ENCODE measurements around the gene IL22RA2. TPM values are rescaled to one million over a fixed set of nuclear protein-coding genes. Genes with fewer than 3 reads are reported as not detected.
A peak's percentile ranks its signal among the peaks of the same experiment; 100 is the strongest.
"Not testable (repeated sequence)": the region's sequence is repeated elsewhere in the genome, so short reads cannot be mapped to it uniquely, and the experiment has no call there.

The IL22RA2 gene, protein sequence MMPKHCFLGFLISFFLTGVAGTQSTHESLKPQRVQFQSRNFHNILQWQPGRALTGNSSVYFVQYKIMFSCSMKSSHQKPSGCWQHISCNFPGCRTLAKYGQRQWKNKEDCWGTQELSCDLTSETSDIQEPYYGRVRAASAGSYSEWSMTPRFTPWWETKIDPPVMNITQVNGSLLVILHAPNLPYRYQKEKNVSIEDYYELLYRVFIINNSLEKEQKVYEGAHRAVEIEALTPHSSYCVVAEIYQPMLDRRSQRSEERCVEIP
- not detected in 2 replicates for total RNA-seq (2014; rRNA removed; shearing (Covaris generic))

DNA sequence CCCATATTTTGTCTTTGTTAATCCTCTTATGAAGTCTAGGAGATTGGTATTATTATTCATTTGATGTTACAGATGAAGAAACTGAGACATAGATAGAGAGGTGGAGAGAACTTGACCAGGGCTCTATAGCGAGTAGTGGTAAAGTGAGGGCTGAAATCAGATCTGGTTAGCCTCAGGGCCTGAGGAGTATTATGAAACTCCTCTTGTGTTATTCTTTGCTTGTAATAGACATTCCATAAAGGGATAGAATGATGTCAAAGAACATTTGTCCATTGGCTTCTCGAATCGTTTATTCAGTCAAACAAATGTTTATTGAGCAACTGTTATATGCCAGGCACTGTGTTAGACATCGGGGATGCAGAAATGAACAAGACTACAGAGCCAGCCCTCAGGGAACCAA lies at the start of gene IL22RA2:
TSS of gene IL22RA2 (minus strand) at position 144 of the 400 bp plus-strand sequence. CDS start 11,895 bp downstream, outside the sequence.
- no peak for DNase-seq (ENCODE audit: low read depth)

DNA sequence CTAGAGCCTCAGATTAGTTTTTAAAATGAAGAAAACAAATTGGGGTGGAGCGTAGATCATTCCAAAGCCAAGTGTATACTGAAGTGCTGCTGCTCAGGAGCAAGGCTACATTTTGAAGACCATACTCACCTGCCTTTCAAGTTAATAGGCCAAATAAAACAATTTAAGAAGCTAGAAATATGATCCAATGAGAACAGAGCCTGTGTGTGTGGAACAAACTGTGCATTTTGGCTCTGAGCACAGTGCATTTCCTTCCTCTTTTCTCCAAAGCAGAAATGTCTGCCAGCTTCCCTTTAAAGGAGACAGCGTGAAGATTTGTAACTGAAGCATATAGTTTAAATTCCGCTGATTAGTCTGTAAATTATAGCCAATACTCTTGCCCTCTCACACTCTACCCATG lies 48.9 kb upstream of the IL22RA2 start:
- no peak for DNase-seq (ENCODE audit: low read depth)

DNA sequence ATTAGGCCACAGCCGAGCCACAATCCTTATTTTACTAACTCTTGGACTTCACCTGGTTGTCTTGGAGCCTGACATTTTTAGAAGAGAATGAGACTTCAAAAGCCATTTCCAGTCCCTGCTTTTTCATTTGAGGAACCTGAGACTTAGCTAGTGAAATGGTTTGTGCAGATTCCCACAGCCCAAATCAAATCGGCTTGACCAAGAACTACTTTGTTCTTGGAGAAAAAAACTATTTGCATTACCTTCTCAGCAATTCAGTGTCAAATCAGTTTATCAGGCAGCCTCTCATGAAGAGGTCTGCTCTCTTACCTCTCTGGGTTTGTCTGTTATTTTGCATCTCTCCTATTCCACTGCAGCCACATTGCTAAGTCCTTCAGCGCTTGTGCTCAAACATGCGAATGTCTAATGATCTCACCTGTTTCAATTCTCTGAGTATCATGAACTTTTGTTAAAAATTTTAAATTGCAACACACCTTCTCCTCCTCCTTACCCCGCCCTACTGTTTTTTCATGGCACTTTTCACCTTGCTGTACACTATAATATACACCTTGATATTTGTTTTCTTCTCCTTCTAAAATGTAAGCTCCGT lies 46.3 kb upstream of the IL22RA2 start:
- DNase-seq (ENCODE audit: low read depth), result no peak

DNA sequence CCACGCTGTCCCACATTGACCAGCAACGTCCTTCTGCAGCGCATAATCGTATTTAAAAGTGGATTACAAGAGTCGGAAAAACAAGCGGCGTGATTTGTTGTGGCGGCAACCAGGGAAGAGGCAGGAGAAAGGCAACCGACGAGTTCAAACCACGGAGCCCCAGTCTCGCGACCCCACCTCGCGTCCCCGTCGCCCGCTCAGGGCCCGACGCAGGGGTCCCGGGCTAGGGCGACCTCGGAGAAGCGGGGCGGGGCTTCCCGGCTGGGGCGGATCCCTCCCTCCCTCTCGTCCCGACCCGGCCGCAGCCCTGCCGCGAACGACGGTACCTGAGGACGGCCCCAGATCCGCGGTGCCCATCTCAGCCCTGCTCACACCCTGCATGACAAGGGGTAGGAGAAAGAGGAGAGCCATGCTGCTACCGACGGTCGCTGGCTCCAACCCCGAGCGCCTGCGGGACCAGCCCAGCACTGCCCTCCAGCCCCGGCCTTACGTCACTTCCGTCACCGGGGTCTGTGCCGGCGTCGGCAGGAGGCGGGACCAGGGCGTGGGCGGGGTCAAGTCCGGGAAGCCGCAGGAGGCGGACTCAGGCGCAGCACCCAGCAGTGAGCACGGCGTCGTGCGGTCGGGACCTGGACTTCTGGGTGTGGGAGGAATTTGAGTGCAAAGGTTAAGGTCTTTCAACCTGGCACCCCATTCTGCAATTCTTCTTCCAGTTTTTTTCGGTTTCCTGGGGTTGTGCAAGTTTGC lies 45.6 kb upstream of the IL22RA2 start, which contains the start of gene IFNGR1:
TSS of gene IFNGR1 (minus strand) at position 469 of the 747 bp plus-strand sequence. CDS start at position 411, 58 bp downstream.
- DNase-seq (ENCODE audit: low read depth), result peak; percentile 93

DNA sequence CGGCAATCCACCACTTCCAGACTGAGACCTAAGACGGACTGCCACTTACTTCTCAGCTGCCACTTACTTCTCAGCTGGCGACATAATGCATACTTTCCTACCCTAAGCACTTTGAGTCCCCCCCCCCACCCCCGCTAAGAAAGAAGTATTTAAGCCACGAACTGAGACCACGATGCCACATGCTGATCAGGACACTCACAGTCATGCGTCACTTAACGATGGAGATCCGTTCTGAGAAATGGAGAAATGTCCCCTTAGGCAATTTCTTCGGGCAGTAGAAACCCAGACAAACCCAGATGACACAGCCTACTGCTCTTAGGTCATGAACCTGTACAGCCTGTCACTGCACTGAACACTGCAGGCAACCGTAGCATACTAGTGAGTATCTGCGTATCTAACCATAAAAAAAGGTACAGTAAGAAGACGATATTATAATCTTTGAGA lies 45.1 kb upstream of the IL22RA2 start:
- DNase-seq (ENCODE audit: low read depth), result peak; percentile 97

DNA sequence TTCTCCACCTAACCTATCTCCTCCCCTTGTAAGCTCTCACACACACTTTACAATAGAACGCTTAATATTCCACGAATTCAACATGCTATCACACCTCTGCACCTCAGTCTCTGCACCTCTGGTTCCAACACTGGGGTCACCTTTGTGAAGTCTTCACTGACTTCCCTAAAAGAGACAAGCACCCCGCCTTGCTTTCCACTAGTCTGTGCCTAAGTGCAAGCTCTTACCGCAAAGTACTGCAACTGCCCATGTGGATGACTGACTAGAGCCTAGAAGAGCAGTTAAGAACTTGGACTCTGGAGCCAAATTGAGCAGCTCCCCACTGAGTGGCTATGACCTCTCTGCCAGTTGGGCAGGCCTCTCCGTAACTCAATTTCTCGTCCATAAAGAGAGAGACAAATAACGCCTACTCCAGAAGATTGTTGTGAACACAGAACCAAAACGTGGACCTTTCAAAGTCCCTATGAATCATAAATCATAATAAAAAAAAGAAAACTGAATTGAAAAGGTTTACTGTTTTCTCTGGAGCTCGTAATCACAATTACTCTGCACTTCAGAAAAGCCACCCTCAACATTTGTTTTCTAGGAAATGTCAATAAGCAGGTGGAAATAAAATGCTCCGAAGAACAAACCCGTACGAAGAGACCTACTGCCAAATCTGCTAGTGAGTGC lies 44.5 kb upstream of the IL22RA2 start:
- DNase-seq (ENCODE audit: low read depth), result peak; percentile 32

DNA sequence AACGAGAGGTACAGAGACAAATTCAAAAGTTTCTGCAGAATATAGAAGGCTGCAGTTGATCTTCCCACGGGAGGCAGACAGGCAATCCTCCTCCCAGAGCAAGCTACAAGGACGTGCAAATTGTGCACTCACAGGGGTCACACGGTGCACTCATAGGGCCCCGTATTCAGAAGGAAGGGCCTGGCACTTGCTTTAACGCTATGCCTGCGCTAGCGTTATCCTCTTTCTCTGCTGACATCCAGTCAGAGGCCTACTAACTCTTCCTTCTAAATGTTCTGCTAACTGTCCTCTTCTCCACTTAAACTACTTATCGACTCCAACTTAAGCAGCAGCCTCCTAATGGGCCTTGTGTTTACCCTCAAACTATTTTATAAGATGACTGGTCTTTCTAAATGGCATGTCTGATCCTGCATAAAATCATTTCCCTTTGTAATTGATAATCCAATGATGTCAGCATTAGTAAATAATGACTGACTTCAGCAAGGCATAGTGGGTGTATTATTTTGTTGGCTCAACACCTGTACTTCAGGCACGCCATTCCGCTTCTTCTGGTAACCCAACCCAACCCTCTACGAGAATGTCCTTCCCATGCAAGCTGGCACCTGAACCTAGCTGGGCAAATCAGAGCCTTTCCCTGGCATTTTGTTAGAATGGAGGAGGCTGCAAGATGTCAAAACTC lies 43.6 kb upstream of the IL22RA2 start:
- DNase-seq (ENCODE audit: low read depth), result no peak

DNA sequence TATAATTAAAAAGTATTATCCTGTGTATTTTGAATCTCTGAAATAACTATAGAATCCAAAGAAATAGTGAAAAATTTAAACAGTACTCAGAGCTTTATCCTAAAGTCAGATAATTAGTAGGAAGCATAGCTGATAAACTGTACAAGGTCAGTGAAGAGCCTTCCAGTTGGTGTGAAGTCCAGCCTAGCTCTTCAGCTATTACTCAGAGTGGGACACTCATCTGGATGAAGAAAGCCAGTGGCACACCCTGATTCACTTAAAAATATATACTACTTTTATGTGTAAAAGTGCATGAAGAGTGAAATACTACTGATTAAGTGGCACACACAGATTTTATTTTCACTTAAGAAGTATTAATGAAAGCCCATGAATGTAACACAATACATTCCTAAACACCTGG lies 42.7 kb upstream of the IL22RA2 start:
- peak; percentile 20 for DNase-seq (ENCODE audit: low read depth)

DNA sequence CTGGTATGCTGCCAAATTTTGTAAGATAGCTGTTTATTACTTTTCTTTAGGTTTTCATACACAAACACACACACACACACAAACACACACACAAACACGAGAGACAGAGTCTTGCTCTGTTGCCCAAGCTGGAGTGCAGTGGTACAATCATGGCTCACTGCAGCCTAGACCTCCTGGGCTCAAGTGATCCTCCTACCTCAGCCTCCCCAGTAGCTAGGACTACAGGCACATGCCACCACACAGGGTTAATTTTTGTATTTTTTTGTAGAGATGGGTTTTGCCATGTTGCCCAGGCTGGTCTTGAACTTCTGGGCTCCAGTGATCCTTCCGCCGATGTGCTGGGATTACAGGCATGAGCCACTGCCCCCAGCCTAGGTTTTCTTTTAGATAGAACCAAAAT lies 42.2 kb upstream of the IL22RA2 start:
- not testable (repeated sequence) for DNase-seq (ENCODE audit: low read depth)

DNA sequence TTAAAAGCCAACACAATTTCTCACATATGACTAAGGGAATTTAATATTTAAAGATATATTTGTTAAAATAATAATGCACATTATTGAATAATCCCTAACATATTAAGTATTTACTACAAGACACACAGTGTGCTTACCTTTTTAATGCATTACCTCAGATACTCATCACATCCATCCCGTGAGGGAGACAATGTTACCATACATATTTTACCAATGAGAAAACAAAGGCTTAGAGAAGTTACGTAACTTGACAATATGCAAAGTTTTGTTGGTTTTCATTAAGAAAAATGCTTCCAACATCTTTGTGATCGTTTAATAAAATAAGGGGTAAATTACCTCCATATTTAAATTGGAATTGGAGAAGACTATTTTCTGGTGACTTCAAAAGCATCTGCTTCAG lies 41.5 kb upstream of the IL22RA2 start:
- DNase-seq (ENCODE audit: low read depth), result no peak

DNA sequence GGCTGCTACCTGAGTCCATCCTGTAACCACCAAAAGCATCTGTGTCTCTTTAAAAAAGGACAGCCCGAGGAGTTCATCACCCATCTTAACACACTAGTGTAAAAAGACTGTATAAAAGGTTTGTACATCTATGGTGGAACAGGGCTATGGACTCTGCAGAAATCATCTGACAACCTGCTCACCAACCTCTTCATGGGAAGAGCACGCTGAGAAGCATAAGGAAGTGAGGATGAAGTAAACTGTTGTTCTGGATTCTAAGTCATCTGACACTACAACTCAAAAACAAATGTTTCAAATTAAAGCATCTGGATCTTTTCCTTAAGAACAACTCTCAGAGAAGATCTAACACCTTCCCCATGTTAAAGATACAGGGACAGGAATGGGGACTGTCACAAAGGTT lies 40.4 kb upstream of the IL22RA2 start:
- DNase-seq (ENCODE audit: low read depth), result no peak

DNA sequence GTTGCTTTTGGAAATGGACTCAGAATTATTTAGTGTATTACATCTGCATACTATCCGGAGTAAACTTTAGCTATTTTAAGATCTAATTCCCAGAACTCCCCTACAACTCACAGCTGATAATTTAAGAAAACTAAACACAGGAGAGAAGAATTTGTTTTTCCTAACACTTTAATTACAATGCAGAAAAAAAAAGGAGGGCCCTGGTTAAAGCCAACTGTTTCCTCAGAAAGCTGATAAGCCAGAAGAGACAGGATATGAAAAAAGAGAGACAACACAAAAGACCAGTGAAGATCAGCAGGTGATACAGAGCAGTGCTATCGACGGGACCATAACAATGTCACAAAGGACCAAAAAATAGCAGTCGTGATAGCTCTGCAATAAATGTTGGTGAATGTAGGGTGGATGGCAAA lies 39.9 kb upstream of the IL22RA2 start:
- no peak for DNase-seq (ENCODE audit: low read depth)

DNA sequence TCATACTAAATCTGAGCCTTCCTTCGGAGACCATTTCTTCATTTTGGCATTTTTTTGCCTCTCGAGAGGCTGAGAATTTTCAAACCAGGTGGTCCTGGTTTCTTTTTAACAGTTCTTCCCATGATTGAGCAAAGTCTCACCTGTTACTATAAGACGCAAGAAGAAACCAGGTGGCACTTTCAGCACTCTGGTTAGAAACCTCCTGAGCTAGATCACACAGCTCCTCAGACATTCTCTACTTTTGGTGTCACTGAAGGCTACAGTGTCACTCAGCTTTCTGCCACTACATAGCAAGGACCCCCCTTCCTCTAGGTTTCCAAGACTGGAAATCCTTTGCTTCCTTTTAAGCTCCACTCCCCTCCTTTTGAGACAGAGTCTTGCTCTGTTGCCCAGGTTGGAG lies 38.5 kb upstream of the IL22RA2 start:
- DNase-seq (ENCODE audit: low read depth), result no peak

DNA sequence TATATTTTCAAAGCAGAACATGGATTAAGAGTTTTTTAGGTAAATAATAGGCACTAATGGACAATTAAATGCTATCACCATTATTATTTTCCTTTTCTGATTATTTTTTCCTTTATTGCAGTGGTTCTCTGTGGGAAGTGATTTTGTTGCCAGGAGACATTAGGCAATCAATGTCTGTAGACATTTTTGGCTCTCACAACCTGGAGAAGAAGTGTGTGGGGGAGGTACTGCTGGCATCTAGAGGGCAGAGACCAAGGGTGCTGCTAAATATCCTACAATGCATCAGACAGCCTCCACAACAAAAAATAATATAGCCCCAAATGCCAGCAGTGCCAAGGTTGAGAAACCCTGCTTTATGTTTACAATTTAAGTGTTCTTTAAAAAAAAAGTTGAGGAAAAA lies 37.5 kb upstream of the IL22RA2 start:
- DNase-seq (ENCODE audit: low read depth), result no peak

DNA sequence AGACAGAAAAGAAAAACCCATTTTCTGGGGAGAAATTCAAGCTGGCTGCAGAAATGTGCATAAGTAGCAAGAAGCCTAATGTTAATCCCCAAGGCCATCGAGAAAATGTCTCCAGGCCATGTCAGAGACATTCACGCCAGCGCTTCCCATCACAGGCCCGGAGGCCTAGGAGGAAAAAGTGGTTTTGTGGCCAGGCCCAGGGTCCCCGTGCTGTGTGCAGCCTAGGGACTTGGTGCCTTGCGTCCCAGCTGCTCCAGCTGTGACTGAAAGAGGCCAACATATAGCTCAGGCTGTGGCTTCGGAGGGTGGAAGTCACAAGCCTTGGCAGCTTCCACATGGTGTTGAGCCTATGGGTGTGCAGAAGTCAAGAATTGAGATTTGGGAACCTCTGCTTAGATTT lies 34.8 kb upstream of the IL22RA2 start:
- no peak for DNase-seq (ENCODE audit: low read depth)

DNA sequence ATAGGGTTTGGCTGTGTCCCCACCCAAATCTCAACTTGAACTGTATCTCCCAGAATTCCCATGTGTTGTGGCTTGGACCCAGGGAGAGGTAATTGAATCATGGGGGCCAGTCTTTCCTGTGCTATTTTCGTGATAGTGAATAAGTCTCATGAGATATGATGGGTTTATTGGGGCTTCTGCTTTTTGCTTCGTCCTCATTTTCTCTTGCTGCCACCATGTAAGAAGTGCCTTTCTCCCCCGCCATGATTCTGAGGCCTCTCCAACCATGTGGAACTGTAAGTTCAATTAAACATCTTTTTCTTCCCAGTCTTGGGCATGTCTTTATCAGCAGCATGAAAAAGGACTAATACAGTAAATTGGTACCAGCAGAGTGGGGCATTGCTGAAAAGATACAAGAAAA lies 34.0 kb upstream of the IL22RA2 start:
- not testable (repeated sequence) for DNase-seq (ENCODE audit: low read depth)

DNA sequence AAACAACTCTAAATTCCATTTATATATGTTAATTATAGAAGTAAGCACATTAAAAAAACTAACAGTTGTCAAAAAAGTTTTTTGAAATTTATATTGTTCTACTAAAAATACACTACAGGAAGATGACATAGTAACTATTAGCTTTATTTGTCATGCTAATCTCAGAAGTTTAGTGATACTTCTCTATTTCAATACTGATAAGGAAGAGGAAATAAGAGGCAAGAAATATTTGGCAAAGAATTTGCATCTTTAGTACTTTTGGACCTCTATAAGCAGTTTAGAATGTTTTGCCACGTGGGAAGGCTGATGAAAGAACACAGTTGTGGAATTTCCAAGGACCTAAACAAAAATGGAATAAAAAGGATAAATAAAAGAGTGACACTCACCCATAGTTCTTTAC lies 33.1 kb upstream of the IL22RA2 start:
- DNase-seq (ENCODE audit: low read depth), result no peak

DNA sequence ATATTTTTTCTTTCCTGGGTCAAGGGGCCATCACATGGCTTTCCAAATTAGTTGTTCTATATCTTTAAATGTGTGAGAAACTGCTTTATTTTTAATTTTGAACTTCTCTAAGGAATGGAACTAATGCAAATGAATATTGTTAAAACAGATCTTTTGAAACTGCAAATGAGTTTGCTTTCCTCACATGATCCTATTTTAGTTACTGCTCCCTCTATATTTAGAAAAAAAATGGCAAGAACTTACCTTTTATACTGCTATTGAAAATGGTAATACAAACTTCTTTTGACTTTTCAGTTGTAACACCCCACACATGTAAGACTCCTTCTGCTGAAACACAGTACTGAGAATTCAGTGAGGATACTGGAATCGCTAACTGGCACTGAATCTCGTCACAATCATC lies 29.8 kb upstream of the IL22RA2 start:
- no peak for DNase-seq (ENCODE audit: low read depth)

DNA sequence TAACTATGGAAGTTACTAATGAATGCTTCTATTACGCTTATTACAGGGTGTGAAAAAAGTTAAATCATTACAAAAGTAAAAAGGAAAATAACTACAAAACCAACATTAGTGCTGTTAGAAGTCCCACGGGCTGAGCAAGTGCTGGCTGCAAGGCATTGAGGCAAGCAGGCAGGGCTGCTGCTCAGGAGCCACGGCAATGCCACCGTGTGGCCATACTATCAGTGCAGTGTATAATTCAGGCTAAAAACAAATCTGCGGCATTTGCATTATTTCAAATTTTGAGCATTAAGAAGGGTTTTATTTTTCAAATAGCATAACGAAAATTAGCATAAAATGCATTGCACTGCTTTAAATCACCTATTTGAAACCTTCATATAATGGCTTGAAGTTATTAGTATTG lies 28.6 kb upstream of the IL22RA2 start:
- DNase-seq (ENCODE audit: low read depth), result no peak

DNA sequence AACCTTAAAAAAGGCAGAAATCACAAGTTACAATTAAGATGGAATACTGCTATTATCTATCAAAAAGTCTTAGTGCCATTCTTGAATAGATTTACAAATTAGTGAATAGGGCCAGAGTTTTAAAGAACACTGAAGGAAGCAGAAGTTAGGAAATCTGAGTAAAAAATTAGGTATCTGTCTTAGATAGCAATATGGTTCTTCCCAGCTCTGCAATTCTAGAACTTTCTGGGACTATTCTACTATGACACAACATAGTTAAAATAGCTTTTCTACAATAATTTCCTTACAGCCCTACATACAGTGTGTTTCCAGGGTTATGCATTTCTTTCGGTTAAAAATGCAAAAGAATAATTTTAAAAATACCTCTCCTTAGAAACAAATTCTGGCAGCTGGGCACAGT lies 27.6 kb upstream of the IL22RA2 start:
- DNase-seq (ENCODE audit: low read depth), result no peak

DNA sequence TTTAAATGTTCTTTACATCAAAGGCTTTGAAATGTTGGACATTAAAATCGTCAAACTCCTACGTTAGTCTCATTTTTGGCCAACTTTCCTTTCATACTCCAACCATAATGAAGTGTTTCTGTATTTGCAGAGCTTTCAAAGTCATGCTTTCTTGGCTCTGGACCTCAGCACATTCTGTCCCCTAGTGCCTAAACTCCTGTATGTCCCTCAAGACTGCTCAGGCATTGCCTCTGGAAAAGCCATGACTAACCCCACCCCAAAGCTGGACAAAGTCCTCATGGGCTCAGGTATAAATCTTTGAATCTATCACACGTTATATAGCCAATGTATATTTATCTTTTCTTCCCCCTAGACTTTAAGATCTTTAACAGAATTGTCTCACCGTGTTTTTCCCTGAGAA lies 26.8 kb upstream of the IL22RA2 start:
- no peak for DNase-seq (ENCODE audit: low read depth)

All from M059J (cell line).